Smooth muscle cell of the brain vasculature (primary cell): ENCODE measurements around the gene PHF20.
"Not testable (repeated sequence)": the region's sequence is repeated elsewhere in the genome, so short reads cannot be mapped to it uniquely, and the experiment has no call there.

ENCODE experiments used
- DNase-seq: peaks from one replicate; pipeline ENCODE4 v3.0.0-alpha.2; 2012; ENCODE audit warnings: low read depth, low spot score

PHF20 gene

DNA sequence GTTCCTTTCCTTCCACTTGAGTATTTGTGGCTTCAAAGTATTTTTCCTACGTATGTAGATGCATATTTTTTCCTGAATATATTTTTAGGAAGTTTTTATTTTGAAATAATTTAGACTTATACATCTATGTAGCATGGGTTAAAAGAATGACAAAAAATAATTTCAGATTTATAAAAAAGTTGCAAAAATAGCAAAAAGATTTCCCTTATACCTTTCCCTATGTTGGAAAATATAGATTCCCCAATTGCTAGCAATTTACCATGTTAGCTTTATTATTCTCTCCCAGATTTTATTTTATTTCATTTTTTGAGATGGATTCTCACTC lies 112.7 kb downstream of the PHF20 start:
- no peak for DNase-seq

DNA sequence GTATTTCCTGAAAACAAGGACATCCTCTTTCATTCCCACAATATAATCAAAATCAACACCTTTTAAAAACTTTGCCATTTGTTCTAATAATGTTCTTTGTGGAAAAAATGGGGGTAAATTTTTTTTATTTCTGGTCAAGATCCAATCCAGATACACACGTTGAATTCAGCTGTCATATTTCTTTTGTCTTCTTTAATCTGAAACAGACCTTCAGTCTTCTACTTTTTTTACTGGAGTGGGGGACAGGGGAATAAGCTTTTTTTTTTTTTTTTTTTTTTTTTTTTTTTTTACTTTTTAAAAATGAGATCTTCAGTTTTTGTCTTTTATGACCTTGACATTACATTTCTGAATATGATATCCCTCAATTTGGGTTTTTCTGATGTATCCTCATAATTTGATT lies 113.4 kb downstream of the PHF20 start:
- no peak for DNase-seq

DNA sequence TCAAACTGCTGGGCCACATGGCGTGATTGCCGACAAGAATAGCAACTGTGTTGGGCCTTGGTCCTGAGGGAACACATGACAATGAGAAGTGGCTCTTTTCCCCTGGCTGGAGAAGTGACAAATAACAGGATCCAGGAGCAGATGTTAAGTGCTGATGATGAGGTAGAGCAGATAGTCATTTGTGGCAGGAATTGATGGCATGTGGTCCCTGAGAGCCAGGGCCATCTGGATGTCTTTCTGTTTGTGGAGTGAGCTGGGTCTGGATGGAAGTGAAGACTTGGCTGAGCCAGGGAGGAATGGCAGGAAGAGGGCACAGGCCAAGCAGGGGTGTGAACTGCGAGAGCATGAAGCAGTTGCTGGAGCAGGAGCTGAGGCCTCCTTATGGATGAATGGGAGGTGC lies 114.7 kb downstream of the PHF20 start:
- DNase-seq: no peak

DNA sequence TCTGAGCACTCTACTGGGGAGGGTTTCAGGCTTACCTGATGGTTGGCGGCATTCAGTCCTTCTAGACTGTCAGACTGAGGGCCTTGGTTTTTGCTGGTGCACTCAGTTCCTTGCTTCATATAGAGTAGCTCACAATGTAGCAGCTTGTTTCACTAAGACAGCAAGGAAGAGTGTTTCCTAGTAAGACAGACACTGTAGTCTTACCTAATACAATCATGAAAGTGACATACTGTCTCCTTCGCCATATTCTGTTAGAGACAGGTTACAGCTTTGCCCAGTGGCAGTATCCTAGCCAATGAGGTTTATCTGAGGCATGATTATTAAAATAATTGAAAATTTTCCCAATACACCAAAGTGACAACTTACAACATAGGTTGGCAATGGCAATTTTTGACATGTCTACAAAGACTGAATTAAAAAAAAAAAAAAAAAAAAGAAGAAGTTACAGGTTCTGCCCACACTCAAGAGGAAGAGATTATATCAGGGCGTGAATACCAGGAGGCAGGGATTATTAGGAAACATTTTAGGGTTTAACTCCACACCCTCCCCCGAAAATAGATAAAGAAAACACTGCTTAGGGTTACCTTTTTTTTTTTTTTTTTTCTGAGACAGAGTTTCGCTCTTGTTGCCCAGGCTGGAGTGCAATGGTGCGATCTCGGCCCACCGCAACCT lies 115.7 kb downstream of the PHF20 start:
- DNase-seq: no peak

DNA sequence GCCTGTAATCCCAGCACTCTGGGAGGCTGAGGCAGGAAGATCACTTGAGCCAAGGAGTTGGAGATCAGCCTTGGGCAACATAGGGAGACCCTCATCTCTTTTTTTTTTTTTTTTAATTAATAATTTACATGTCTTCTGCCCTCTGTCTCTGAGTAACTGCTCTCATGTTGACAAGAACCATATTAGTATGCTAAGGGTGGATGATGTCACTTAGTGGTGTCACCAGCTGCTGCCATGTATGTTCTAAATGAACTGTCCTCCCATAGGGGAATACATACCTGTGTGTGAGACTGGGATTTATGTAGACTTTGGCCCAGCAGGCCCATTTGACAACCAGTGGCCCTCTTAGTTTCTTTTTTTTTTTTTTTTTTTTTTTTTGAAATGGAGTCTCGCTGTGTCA lies 116.8 kb downstream of the PHF20 start:
- no peak for DNase-seq

DNA sequence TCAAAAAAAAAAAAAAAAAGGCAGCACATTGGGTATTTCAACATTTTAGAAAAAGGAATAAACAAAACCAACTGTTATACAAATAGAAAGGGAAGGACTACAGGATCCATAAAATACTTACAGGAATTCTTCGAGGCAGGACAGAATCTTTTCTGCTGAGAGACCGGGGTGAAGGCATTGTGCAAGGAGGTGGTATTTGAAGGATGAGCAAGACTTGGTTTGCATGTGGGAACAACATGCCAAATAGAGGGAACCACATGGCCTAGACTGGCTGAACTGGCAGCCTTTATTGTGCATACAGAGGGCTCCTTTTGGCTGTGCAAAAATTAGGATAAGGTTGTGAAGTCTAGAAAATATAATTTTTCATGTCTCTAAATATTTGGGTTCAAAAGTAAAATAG lies 119.6 kb downstream of the PHF20 start:
- no peak for DNase-seq

DNA sequence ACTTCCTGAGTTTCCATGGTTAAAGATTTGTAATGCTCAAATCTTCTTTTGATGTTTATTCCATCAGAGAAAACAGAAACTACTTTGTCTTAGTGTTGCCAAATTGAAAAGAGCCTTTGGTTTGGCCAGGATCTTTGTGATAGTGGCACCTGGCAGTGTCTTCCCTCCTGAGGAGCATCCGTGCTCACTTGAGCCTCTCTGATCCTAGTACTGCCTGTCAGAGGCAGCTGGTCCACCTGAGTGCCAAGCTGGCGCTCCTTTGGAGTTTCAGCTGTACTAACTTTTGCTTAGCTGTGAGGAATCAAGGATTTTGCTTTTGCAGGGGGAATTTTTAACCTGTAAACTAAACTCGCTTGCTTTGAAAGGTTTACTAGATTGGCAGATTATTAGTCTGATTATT lies 121.1 kb downstream of the PHF20 start:
- no peak for DNase-seq

DNA sequence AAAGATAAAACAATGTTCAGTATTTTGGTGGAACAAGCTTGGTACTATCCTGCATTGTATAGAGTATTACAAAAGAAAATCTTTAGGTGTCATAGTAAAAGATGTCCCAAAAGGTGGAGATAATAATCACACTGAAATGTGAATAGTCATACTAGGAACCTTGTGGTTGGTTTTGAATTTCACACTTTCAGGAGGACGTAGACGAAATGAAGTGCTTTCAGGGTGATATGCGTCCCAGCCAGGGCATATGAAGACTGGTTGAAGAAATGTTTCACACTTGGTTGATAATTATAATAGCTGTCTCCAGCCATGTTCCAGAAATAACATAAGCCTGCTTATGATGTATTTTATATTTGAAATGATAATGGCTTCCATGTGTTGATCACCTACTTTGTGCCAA lies 122.1 kb downstream of the PHF20 start:
- no peak for DNase-seq

DNA sequence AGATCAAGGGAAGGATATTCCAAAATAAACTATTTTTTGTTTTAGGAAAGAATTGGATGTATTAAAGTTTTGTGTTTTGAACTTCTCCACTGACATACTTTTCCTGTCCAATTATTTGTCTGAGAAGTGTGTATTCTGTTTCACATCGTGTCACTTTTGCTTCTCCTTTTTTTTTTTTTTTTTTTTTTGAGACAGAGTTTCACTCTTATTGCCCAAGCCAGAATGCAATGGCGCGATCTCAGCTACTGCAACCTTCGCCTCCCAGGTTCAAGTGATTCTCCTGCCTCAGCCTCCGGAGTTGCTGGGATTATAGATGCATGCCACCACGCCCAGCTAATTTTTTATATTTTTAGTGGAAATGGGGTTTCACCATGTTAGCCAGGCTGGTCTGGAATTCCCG lies 123.7 kb downstream of the PHF20 start:
- DNase-seq: not testable (repeated sequence)

DNA sequence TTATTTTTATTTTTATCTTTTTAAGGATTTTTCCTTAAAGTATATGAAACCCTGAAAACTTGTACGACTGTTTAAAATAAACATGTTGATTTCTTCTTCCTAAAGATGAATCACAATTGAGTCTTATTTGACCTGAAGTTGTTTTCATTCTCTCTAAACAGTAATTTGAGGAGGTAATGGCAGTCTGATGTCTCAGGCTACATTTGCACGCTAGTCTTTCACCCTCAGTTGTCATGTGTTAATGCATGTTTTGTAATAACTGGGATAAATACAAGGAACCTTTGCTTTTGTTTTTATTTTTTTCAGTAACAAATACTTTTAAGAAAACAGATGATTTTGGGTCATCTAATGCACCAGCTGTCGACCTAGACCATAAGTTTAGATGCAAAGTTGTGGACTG lies 127.2 kb downstream of the PHF20 start:
- no peak for DNase-seq

DNA sequence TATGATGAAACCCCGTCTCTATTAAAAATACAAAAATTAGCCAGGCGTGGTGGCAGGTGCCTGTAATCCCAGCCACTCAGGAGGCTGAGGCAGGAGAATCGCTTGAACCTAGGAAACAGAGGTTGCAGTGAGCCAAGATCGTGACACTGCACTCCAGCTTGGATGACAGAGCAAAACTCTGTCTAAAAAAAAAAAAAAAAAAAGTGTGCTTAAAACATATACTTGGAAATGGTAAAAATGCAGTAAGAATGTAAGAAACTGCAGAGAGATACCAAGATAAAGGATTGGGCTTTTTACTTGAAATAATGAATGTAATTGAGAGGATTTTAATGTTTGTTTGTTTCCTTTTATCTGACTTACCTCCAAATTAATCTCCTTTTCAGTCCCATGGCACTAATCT lies 129.4 kb downstream of the PHF20 start:
- not testable (repeated sequence) for DNase-seq

DNA sequence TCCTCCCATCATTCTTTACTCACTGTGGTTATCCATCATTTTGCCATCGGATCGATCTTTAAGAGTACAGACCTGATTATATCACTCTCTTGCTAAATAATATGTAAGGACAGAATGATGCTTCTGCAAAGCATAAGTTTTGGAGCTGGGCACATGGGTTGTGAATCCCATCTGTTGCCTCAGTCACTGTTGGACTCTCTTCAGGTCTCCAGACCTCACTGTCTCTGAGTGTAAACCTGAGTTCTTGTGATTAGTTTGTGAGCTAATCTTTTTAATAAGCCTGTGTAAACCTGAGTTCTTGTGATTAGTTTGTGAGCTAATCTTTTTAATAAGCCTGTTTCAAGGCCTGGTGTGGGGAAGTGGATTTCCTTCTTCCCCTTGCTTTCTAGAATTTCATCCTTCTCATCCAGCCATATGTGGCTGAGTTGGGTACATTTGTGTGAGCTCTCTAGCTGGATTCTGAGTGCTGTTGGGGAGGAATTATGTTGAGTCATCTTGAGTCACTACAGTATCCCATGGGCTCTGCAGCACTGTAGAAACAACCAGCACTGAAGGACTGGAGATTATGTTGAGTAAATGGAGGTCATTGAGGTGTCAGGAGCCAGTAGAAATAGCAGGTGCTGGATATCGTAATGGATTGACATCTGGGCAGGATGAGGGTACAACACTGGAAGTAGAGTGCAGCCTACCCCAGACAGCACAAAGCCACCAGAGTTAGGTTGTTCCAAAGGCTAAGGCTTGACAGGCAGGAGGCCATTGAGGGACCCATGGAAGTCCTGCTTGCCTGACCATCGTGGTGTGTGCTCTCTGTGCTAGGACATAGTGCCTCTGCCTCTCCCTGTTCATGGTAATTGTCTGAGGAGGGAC lies 130.1 kb downstream of the PHF20 start:
- DNase-seq: peak; percentile 37

DNA sequence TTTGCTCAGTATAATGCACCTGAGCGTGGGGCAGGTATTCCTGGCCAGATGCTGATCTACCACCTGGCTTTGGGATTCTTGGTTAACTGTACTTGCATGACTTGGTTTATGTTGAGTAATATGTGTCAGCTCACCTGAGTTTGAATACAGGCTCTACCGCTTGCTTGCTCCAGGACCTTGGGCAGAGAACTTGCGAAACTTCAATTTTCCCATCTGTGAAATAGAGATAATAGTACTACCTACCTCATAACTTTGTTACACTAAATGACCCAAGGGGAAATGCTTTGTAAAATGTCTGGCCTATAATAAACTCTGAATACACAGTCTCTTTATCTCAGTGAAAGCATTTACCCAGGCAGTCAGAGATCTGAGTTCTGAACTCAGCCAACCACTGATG lies 130.7 kb downstream of the PHF20 start:
- DNase-seq: no peak

DNA sequence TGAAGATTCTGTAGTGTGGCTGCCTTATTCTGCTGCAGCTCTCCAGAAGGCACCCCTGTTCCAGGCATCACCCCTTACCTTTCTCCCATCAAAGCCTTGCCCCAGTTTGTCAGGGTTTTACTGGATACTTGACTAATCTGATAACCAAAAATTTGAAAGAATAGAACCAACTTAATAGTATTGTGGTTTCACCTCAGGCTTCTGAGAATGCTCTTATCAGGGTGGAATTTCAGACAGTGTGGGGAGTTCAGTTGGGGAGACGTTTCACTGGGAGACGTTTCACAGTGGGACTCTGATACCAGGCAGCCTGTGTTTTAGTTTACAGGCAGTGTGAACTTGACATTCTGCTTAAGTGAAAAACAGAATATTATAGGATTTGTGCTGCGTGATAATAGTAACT lies 132.0 kb downstream of the PHF20 start:
- DNase-seq: no peak

DNA sequence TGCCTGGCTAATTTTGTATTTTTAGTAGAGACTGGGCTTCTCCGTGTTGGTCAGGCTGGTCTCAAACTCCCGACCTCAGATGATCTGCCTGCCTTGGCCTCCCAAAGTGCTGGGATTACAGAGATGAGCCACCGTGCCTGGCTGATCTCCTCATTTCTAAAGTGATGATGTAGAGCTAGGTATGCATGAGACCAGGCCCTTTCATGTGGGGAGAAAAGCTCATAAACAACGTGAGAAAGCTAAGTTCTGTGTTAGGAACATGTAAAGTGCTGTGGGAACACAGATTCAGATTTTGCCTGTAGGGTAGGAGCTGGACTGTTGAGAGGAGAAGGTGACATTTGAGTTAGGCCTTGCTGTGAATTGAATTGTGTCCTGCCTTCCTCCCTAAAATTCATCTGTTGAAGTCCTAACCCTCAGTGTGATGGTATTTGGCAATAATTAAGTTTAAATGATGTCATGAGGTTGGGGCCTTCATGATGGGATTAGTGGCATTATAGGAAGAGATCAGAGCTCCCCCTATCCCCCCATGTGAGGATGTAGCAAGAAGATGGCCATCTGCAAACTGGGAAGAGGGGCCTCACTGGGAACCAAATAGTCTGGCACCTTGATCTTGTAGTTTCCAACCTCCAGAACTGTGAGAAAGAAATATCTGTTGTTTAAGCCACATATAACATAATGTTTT lies 133.3 kb downstream of the PHF20 start:
- DNase-seq: no peak

DNA sequence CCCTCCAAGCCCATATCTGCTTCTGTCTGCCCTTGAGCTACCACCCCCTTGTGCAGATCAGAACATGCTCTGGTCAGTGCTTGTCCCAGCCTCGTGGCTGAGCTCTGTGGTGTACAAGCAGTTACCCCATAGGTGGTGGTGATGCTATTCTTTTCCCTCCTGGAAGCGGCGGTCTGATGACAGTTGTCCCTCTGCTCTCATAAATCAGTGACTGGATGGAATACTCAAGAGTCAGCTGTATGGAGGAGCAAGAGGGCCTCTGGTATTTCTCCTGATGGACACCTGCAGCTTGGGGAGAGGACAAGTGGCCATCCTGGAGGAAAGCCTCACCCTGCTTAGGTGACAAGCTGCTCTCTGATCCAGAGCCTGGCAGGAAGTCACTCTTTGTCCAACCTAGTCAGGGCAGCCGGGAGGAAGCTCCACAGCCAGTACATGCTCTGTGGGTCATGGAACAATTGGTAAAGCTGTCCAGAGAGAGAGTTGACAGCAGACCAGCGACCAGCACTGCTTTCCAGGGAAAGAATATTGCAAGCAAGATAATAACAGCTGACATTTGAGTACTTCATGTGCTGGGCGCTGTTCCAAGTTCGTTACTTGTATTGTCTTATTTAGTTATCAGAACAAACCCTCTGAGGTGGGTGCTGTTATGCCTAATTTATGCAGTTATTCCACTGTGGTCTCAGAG lies 135.3 kb downstream of the PHF20 start:
- no peak for DNase-seq

DNA sequence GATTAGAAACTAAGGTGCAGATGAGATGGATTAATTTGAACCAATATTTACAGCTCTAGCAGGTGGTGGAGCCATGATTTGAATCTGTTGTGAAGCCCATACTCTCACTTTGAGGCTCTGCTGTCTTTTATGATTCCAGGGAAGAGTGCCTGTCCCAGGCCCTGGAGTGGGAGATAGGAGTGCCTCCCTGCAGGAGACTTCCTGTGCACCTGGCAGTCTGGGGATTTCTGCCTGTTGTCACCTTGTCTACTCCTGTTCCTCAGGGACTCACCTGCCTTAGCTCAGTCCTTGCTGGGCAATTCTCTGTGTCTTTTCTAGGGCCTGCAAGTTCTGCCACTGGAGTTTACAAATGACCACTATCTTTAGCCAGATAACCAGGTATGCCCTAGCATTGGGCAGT lies 136.2 kb downstream of the PHF20 start:
- no peak for DNase-seq

DNA sequence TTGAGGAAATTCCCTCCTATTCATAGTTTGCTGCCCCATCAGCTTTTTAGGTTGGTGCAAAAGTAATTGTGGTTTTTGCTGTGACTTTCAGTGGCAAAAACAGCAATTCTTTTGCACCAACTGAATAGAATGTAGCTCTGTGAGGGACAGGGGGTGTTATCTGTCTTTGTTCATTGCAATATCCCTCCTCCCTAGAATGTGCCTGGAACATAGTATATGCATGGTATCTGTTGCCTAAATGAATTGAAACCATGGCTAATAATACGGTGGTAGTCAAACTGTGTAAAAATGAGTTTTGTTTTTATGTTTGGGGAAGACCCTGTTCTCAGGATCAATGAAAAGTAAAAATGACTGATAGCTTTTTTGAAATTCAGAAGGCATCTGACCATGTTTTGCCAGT lies 137.4 kb downstream of the PHF20 start:
- no peak for DNase-seq

DNA sequence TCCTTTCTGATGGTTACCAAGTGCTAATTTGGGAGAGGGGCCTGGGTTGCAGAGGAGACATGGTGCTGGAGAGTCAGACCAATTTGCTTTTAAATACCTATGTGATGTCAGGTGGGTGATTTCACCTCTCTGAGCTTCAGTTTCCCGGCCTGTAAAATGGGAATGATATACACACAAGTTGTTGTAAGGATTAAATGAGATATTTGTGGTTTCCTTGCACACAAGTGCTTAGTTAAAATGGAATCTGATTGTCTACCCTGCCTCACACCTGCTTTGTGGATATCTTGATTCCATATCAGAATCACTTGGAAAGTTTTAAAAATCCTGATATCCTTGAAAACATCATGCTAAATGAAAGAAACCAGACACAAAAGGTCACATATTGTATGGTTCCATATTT lies 138.0 kb downstream of the PHF20 start:
- DNase-seq: no peak

DNA sequence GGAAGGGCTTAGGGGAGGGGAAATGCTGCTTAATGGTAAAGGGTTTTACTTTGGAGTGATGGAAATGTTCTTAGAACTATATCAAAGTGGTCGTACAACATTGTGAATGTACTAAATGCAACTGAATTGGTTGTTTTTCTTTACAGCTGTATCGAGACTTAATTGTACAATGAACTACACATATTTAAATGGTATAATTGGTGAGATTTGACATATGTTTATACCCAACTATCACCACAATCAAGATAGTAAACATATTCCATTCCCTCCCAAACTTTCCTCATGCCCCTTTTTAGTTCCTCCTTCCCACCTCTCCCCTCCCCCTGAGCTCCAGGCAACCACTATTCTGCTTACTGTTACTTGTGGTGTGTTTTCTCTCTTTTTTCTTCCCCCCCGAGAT lies 138.4 kb downstream of the PHF20 start:
- DNase-seq: no peak

DNA sequence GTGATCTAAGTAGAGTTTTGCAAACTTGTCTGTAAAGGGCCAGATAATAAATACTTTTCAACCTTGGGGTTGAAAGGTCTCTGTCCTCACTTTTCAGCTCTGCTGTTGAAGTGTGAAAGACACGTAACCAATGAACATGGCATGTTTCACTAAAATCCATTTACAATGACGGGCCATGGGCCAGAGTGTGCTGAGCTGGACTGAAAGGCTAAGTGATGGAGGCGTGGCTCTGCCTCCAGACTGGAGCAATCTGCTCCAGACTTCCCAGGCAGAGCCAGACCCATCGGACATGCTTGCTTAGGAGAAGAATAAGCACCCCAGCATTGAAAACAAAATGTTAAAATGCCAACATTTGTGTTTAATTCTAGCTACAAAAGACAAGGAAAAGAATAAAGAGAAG lies 141.1 kb downstream of the PHF20 start:
- no peak for DNase-seq

DNA sequence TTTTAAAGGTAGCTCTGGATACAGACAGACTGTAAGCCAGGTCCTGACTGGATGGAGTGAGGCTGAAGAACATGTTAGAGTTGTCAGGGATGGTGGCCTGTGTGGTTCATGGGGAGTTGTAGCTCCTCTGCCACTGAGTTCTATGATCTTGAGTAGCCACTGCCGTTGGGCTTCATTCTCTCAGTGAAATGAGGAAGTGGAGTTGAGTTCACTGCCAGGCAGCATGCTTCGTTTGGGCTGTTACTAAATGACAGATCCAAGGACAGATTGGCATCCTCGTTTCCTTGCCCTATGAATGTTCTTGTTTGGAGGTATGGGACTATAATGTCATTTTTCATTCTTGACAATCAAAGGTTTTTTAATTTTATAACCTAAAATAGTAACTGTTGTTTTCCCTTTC lies 145.3 kb downstream of the PHF20 start:
- no peak for DNase-seq
